ENCODE results near the gene NOS1. TPM values are rescaled to one million over a fixed set of nuclear protein-coding genes. Genes with fewer than 3 reads are reported as not detected.

Gene NOS1
- total and polyA plus RNA-seq, 10 donors: 0.03 to 0.22 (median 0.04) TPM; not detected in 6

DNA sequence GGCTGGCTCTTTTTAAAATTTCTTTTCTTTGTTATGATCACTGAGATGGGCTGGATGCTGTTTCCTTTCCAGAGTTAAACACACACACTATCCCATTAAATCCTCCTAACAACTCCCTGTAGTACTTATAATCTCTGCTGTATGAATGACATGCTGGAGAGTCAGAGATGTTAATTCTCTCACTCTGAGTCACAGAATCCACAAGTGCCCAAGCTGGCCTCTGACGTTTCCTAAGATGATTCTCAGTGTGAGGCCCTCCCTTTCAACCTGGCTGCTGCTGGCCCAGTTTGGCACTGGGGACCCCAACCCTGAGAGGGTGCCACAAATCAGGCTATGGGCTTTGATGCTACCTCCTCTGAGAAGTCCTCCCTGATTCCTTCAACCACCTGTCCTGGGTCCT lies 5.4 kb downstream of the NOS1 start:
- TF ChIP-seq POLR2A (IDR thresholded peaks at IDR 0.05) (no peak), CTCF (IDR thresholded peaks at IDR 0.05 in 8 of 11, conservative IDR thresholded peaks at IDR 0.05 in 3 of 11) (no peak), POLR2AphosphoS5 (IDR thresholded peaks at IDR 0.05) (no peak)
- Histone ChIP-seq H3K4me3 (no peak overlapping the region), H3K36me3 (no peaks in the 10 kb centered on the region), H3K27me3 (replicated peaks in 1 of 7) (peaks cover 0 to 43% (median 27%) of the 10 kb centered on the region in 7 donors), H3K4me1 (no peaks in the 10 kb centered on the region), H3K9me3 (no peaks in the 10 kb centered on the region), H3K27ac (no peak overlapping the region)
- 8 to 33% (median 24%) methylated on average over 1 of the region's 1 CpG for WGBS, 5 donors
- intact Hi-C loops (cut with DNase I; ENCODE audit: low total_unique reads): no loop called here
- DNase-seq: no peak

DNA sequence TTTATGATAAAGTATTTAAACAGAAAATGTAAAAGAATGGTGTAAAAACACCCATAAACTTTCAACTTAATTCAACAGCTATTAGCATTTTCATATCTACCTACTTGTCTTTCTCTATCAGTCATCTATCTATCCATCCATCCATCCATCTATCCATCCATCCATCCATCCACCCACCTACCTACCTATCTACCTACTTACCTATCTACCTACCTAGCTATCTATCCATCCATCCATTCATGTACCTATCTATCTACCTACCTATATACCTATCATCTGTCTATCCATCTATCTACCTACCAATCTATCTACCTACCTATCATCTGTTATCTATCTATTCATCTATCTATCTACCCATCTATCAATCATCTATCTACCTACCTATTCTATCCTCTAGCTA lies 8.5 kb downstream of the NOS1 start:
- intact Hi-C loops (cut with DNase I; ENCODE audit: low total_unique reads): no loop called here
- Histone ChIP-seq H3K4me3 (no peak overlapping the region), H3K9me3 (no peaks in the 10 kb centered on the region), H3K27me3 (replicated peaks in 1 of 7) (peaks cover 0 to 17% (median 0%) of the 10 kb centered on the region in 7 donors), H3K4me1 (no peaks in the 10 kb centered on the region), H3K27ac (no peak overlapping the region), H3K36me3 (no peaks in the 10 kb centered on the region)
- no peak for TF ChIP-seq POLR2AphosphoS5 (IDR thresholded peaks at IDR 0.05)
- no peak for DNase-seq

DNA sequence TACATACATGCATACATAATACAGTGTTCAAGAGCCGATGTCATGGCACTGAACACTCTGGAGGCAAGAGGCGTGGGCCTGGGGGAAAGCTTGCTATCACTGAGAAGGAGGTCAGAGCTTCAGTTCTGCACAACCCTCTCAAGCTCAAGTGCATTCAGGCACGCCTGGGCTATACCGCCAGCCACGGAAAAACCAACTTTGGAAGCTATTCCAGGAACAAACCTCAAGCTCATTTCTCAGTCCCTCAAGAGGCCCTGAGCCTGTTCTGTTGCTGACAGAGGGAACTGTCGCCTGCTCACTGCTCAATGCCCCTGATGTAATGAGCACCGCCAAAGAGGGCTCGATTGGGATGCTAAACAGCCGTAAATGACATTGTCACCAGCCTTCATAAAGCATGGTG lies 9.2 kb downstream of the NOS1 start:
- DNase-seq: peak; percentile 45
- peaks cover 0 to 17% (median 0%) of the 10 kb centered on the region in 7 donors for H3K27me3 ChIP-seq (replicated peaks in 1 of 7)
- H3K4me3 ChIP-seq: no peak overlapping the region
- TF ChIP-seq POLR2A (IDR thresholded peaks at IDR 0.05) (no peak), CTCF (IDR thresholded peaks at IDR 0.05 in 8 of 11, conservative IDR thresholded peaks at IDR 0.05 in 3 of 11) (no peak), POLR2AphosphoS5 (IDR thresholded peaks at IDR 0.05) (no peak)
- H3K4me1 ChIP-seq: no peaks in the 10 kb centered on the region
- WGBS, 5 donors: 62 to 79% (median 77%) methylated on average over 8 to 9 of the region's 9 CpGs
- no peaks in the 10 kb centered on the region for H3K36me3 ChIP-seq
- intact Hi-C loops (cut with DNase I; ENCODE audit: low total_unique reads): no loop called here
- no peaks in the 10 kb centered on the region for H3K9me3 ChIP-seq
- H3K27ac ChIP-seq: no peak overlapping the region

- no peak overlapping the region for H3K27ac ChIP-seq
- 91 to 95% (median 93%) methylated on average over 4 of the region's 4 CpGs for WGBS, 5 donors
- no peak for DNase-seq
- H3K4me3 ChIP-seq: no peak overlapping the region
- peaks cover 0 to 11% (median 0%) of the 10 kb centered on the region in 7 donors for H3K27me3 ChIP-seq (replicated peaks in 1 of 7)
- TF ChIP-seq POLR2AphosphoS5 (IDR thresholded peaks at IDR 0.05) (no peak), POLR2A (IDR thresholded peaks at IDR 0.05) (no peak), CTCF (IDR thresholded peaks at IDR 0.05 in 8 of 11, conservative IDR thresholded peaks at IDR 0.05 in 3 of 11) (no peak)
- no peaks in the 10 kb centered on the region for H3K4me1 ChIP-seq
- intact Hi-C loops (cut with DNase I; ENCODE audit: low total_unique reads): no loop called here
- H3K36me3 ChIP-seq: no peaks in the 10 kb centered on the region
- H3K9me3 ChIP-seq: no peaks in the 10 kb centered on the region
These were observed 11.3 kb downstream of the NOS1 start for GRCh38 chr12:117350140-117350539.

DNA sequence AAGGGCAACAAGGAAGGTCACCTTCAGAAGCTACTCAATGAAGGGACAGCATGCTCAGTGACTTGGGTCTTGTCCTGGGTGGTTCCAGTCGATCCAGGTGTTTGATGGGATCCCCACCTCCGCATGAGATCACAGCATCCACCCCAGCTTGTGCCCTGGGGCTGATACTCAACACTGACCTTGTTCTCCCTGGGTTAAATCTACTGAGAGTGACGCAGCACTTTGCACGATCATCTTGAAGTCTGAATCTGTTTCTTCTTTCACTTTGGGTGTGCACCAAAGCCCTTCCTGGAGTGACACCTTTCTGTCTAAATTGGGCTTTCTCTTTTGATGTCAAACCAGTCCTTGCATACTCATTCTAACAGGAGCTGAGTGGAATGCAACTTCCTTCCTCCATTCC lies 13.8 kb downstream of the NOS1 start:
- DNase-seq: no peak
- H3K4me1 ChIP-seq: no peaks in the 10 kb centered on the region
- no peak overlapping the region for H3K4me3 ChIP-seq
- intact Hi-C loops (cut with DNase I; ENCODE audit: low total_unique reads): no loop called here
- H3K9me3 ChIP-seq: peaks cover 0 to 11% (median 3%) of the 10 kb centered on the region in 8 donors
- WGBS, 5 donors: 50 to 62% (median 55%) methylated on average over 4 of the region's 4 CpGs
- no peak for TF ChIP-seq CTCF (IDR thresholded peaks at IDR 0.05 in 8 of 11, conservative IDR thresholded peaks at IDR 0.05 in 3 of 11)
- TF ChIP-seq POLR2A (IDR thresholded peaks at IDR 0.05): no peak
- no peak for TF ChIP-seq POLR2AphosphoS5 (IDR thresholded peaks at IDR 0.05)
- no peak overlapping the region for H3K27ac ChIP-seq
- no peaks in the 10 kb centered on the region for H3K36me3 ChIP-seq
- H3K27me3 ChIP-seq (replicated peaks in 1 of 7): peaks cover 0 to 15% (median 0%) of the 10 kb centered on the region in 7 donors
